Globus pallidus (tissue), 1 donor: ENCODE data around the gene VAT1L.

Source experiments
- DNase-seq: peaks from one replicate; pipeline ENCODE4 v3.0.0-alpha.2; 2015; ENCODE audit warnings: low spot score

Gene VAT1L

DNA sequence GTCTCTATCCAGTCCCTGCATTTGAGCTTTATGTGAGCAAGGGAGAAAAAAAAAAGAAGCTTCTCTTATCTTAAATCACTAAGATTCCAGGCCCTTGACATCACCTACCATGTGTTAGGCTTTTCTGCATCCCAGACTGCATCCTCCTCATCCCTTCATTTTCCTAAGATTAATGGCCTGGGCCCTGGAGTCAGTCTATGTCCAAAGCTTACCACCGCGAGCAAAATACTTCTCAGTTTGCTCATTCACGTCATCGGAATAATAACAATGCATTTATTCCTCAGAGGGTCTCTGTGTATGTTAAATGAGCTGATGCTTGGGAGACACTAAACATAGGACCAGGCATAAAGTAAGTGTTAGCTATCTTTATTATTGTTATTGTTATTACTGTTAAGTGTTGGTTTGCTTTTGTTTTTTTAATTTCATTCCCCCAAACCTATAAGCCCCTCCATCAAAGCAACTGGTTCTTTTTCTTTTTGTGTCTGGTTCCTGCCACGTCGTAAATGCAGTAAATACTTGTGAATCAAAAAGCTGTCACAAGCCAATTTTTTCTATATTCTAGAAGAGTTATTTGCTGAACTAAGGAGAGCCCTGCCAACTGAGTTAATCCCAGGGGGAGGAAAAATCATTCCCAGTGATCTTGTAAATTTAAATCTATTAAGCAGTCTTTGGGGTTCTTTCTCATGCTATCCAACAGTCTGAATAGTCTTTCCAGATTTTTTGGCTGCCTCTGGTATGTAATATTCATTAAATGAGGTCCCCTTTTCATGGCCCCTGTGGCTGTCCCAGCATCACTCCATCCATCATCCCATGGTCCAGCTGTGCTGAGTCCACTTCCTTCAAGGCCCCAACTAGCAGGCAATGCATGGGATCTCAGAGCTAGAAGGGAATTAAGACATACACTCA lies 46.5 kb downstream of the VAT1L start:
- no peak for DNase-seq

DNA sequence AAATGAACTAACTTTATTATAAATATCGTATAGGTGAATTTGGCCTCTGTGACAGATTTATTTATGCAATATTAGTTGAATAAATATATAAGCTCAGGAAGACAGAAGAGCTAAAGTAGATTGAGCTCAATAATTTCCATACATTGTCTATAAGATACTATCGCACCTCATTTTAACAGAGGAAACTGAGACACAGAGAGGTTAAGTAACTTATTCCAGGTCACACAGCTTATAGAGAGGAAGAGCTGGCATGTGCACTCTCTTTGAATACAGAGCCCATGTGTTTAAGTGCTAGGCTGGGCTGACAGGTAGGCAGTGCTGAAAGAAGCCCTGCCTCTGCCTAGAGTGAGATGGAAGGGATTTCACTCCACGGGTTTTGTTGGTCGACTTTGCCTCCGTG lies 48.4 kb downstream of the VAT1L start:
- DNase-seq = no peak

DNA sequence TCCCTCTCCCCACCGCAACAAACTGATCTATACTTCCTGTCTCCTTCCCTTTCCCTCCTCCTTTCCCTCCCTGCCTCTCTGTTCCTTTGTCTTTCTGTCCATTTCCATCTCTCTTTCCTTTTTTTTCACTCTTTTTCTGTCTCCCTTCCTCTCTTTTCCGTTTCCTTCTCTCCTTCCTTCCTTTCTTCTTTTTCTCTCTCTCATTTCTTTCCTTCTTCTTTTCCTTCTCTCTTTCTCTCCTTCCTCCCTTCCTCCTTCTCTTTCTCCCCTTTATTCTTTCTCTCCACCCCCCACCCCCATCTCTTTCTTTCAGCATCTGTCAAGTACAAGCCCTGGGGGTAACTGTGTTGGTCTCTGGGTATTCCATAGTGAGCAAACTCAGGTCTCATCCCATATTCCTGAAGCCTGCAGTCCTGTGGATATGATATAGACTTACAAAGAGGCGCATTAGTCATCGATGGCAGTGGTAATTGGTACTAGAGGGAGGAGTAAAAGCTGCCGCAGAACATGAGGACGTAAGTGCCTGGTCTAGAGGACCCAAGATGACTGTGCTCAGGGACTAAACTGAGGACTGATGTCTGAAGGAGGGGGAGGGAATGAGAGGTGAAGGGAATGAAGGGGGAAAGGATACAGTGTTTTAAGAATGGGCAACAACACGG lies 50.4 kb downstream of the VAT1L start:
- no peak for DNase-seq

DNA sequence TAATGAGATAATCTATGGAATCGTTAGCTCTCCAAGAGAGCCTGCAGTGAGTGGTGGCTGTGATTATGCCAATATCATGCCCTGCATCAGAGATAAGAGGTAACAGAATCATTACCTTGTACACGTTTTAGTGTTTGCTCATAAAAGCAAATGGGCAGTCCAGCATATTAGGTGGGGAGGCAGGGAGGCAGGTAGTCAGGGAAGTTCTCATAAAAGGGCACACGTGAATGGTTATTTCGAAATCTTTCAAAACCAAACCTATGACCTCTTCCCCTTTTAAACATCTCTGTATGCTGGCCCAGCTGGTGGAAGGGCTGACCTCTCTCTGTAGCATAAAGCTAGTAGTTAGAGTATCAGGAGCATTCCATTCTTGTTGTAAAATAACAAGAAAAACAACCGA lies 51.7 kb downstream of the VAT1L start:
- DNase-seq = no peak

DNA sequence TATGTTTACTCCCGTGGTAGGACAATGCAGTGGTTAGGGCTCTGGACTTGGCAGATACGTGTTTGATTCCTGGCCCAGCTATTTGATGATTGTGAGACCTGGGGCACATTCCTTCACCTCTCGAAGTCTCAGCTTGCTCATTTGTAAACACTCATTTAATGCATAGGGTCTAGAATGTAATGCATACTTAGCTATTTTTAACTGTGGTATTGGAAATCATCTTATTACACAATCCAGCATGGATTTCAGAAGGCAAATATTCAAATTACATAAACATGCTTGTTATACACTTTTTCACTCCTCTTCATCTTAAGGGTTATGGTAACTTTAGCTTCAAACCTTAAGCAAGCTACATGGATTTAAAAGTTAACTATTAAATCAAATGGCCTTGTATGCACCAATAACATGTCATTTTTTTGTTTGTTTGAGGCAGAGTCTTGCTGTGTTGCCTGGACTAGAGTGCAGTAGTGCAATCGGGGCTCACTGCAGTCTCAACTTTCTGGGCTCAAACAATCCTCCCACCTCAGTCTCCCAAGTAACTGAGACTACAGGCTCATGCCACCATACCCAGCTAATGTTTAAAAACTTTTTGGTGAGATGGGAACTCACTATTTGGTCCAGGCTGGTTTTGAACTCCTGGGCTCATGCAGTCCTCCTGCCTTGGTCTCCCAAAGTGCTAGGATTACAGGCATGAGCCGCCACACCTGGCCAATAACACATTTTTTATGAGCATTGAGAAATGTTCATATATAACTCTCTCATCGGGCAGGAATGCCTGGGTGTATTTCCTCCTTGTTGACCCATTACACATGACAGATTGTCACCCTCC lies 52.5 kb downstream of the VAT1L start:
- DNase-seq = no peak

DNA sequence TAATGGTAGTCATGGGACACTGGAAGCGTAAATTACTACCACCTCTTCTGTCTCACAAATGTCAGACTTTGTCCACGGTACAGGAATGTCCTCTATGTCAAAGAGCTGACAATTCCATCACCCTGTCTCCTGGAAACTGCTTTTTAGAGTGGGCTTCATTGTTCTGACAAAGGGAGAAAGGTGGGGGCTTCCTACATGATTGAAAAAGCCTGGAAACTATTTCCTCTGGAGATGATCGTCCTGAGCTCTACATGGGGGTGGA lies 53.1 kb downstream of the VAT1L start:
- no peak for DNase-seq

DNA sequence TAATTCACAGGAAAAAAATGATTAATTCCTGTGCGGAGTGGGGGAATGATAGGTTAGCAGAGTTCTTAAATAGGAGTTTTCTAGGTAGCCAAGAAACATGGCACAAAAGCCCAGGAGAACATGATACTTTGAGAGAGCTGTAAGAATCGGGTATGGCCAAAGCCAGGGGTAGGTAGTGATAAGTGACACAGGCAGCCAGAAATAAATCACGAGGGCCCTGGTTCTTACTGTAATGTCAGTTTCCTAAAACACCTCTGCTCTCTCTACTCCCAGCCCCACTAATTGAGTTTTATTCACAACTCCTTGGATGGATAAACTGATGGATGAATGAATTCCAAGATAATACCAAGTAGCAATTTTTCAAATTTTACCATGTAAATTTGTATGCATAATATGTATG lies 54.1 kb downstream of the VAT1L start:
- DNase-seq = no peak

DNA sequence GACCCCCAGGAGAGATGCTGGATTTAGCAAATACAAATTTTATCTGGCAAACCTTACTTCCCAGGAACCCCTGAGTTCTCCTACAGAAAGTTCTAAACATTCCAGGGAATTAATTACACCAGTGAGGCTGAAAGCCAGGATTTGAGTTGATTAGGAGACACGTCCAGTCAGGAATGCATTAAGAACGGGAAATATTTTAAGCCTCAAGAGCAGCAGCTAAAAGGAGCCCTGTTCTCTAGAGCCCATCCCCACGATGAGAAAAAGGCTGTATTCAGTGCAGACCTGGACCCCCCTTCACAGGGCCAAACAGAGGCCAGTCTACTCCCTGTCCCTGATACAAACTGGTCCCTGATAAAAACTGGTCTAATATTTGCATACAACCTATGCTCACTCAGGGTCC lies 55.0 kb downstream of the VAT1L start:
- DNase-seq = no peak

DNA sequence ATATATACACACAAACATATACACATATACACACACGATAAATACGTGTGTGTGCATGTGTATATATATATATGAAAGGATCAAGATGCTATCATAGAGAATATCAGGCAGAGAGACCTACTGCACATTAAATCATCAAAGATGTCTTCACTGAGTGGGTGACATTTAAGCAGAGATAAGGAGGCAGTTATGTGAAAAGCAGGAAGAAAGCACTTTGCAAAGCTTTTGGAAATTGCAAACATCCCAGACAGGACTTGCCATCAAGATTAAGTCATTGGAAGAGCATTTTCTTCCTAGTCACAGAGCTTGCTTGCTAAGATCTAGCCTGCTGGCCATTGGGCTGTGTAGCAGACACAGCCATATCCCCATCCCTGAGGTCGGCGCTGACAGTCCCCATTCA lies 56.4 kb downstream of the VAT1L start:
- no peak for DNase-seq

DNA sequence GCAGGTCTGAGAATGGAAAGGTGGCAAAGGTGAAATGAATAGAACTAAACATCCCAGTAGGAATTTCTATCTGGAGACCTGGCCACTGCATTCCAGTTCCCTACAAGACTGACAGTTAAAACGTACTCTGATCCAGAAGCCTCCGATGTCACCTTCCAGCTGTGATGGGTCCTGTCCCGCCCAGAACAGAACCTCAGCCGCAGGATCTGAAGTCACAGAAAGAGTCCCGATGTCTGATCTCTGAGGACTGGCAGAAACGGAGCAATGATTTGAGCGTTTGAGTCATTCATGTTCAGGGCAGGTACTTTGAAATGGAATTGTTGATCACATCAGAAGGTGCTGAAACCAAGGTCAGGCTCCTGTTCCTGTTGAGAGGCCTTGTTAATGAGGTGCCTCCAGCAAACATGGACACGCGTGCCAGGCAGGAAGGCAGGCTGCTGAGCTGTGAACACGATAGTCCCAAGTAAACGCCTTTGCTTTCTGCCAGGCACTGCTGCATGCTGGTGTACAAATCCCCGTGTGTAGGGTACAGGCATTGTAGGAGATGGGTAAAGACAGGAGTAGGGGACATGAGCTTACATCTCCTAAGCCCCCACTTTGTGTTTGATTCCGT lies 61.4 kb downstream of the VAT1L start:
- DNase-seq = no peak

DNA sequence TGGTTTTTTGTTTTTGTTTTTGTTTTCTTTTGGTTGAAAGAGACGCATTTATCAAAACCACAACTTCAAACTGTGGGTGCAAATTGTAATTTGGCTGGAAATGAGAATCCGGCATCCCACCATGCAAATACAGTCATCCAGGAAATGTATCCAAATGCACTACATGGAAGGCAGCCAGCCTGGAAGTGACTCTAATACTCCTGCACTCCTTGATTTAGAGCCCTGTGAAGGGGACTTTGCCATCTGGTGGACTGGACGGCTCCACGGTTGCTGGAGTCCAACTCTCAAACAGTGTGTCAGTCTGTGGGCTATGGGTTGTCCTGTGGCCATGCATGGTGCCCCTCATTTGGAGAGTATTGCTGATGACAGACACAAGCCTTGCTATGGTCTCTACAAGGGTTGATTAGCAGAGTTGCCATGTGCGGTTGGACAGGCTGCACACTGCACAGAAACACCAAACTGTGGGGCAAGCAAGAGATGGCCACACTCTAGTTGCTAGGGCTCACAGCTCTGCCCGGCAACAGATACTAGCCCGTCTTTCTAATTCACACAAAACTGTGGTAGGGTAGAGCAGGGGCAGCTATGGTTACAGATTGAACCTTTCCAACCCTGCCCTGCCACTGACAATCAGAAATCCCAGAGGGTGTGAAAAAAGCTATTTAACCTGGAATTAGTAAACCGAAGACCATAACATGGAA lies 62.4 kb downstream of the VAT1L start:
- DNase-seq = no peak

DNA sequence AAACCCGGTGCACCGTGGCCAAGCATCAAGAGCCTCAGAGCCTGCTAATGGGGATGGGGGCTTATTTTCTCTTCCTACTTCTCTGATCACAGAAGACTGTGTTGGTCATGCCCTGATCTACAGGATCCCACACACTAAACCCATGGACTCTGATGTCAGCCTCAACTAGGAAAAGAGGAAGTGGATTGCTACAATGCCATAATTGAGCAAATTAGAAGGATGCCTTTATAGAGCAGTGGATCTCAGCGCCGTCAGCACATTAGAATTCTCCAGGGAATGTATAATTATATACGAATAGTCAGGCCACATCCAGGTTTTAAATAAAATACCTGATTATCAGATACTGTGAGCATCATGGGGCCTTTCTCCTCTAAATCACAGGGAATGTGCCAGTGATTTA lies 64.8 kb downstream of the VAT1L start:
- DNase-seq = no peak

DNA sequence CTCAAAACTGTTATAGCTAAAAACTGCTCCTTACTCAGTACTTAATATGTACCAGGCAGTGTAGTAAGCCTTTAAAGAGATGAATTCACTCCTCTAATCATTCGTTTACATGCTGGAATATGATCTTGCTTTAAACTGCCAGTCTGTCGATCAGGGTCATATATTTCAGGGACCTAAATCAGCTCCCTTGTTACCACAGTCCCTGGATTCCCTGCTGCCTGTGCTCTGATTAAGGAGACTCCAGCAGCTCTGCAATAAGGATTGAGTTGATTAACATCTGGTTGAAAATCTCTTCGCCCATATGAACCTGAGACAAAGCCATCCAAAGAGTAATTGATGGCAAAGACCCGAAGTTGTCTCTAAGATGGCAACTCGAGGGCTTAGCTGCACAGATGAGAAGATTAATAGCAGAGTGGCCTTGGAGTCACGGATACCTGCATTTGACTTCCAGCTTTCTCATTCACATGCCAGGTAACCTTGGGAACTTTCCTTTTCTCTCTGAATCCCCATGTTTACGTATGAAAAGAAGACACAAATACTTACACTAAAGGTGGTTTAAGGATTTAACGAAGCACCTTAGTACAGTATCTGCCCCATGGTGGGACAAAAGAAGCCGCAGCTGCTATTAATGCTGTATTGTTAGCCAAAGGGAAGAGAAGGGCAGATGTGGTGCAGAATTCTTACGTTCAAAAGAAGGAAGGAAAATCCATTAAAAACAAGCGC lies 68.2 kb downstream of the VAT1L start:
- no peak for DNase-seq

DNA sequence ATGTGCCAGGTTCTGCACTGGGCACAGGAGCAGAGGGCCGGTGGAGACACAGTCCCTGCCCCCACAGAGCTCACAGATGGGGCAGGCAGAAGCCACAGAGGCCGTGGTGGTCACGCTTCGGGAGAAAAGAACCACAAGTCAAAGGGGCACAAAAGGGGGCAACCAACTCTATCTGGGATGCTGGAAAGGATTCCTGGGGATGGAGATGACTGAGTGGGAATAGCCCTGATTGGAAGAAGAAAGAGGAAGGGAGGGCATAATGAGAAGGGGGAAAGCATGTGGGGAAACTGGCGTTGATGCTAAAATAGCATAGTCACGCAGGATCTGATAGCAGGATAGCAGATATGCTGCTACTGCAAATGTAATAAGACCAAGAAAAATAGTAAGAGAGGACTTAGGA lies 69.7 kb downstream of the VAT1L start:
- DNase-seq = no peak

DNA sequence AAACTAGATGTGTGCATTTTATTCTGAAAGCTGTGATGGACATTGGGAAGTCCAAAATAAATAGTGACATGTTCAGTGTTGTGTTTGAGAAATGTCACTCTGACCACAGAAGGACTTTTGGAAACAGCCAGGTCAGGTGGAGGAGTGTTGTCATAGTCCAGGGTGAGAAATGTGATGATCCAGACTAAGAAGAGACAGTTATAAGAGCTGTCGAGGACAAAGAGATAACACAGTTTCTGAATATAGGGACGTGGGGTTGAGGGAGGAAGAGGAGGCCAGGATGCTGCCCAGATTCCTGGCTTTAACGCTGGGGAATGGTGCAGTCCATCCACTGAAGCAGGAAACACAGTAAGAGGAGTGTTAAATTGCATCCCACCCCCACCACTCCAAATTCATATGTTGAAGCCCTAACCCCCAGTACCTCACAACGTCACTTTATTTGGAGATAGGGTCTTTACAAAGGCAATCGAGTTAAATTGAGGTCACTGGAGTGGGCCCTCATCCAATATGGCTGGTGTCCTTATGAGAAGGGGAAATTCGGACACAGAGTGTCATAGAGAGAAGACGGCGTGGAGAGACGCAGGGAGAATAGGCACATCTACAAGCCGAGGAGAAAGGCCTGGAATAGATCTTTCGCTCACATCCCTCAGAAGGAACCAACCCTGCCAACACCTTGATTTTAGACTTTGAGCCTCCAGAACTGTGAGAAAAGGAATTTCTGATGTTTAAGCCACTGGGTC lies 71.3 kb downstream of the VAT1L start:
- no peak for DNase-seq

DNA sequence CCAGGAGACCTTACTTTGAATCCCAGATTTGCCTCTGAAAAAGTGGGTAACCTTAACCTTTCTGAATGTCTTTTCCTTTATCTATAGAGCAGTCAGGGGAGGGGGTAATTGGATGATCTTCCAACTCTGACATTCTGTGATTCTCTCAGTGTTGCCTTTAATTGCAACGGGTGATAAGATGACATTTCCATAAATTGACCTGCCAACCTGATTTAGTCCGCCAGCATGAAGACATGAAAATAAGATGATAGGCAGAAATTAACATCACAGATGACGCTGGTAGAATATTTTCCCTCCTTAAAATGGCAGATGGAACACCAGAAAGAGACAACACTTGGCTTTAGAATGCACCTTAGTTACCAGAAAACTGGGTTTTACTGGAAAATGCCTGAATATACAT lies 72.6 kb downstream of the VAT1L start:
- no peak for DNase-seq

DNA sequence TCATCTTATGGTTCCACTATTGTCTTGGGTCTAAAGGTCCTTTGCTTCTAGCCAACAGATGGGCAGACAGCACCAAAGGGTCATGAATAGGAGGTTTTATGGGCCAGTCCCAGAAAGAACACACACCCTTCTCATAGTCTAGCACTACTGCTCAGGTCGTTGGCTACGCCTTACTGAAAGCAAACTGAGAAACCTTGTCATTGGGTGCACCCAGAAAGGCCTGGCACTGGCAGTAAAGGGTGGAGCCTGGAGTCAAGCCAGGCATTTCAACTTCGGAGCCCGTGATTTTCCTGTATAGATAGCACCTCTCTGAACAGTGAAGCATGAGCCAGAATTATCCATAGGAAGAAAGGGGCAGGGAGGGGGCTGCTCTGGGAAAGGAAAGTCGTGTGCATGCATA lies 74.9 kb downstream of the VAT1L start:
- DNase-seq = no peak

DNA sequence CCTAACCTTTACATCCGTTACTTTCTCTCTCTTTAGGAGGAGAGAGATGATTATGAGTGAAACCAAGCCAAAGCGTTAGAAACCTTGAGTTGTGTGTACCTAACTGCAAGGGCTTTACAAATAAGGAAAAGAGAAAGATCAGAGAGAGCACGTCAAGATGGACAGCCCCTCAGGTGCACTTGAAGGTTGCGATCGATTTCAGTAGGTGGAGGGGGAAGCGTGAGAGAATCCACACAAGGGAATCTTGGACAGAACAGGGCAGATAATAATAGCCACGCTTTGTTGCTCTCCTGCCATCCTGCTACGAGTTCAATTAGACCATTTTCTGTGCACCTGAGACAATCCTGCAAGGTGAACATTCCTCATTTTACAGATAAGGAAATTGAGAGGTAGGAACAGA lies 78.4 kb downstream of the VAT1L start:
- DNase-seq = no peak

DNA sequence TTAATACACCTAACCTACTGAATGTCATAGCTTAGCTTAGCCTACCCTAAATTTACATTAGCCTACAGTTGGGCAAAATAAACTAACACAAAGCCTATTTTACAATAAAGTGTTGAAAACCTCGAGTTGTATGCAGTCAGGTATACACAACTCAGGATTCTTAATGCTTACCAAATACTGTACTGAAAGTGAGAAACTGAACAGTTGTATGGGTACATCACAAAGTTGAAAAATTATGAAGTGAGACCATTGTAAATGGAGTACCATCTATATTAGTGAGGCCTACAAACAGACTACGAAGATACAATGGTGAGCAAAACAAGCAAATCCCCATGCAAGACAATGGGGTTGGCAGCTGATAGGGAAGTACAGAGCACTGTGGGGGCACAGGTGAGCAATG lies 79.7 kb downstream of the VAT1L start:
- no peak for DNase-seq

DNA sequence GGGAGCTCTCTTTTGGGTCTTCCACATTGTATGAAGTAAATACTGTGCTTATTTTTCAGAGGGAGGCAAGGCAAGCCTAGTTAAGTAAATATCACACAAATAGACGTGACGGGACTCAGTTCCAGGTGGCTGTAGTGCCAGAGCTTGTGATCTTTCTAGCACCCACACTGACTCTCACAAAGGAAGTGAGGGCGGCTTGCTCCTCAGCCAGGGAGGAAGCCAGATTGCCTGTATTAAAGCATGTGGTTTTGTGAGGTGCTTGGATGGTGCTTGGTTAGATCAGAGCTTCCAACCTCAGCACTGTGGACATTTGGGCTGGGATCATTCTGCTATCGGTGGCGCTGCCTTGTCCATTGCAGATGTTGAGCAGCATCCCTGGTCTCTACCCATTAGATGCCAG lies 80.1 kb downstream of the VAT1L start:
- no peak for DNase-seq
